ENCODE results near the gene NEK1.
"Not testable (repeated sequence)": the region's sequence is repeated elsewhere in the genome, so short reads cannot be mapped to it uniquely, and the experiment has no call there.

NEK1 gene

DNA sequence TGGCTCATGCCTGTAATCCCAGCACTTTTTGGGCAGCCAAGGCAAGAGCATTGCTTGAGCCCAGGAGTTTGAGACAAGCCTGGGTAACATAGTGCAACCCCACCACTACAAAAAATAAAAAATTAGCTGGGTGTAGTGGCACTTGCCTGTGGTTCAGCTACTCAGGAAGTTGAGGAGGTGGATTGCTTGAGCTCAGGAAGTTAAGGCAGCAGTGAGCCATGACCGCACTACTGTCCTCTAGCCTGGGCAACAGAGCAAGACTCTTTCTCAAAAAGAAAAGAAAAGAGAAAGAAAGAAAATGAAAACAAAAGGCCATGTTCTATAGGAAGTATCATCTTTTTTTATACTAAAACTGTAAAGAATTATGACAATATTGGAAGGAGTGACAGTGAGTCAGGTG, 38.5 kb downstream of the NEK1 start:
- POLR2A ChIA-PET: no interaction called here
- no peak for DNase-seq (ENCODE audit: low read depth, low spot score)
- H3K4me3 ChIP-seq (ENCODE audit: low read depth, low read length): no peak overlapping the region
- TF ChIP-seq, protein P1, sequence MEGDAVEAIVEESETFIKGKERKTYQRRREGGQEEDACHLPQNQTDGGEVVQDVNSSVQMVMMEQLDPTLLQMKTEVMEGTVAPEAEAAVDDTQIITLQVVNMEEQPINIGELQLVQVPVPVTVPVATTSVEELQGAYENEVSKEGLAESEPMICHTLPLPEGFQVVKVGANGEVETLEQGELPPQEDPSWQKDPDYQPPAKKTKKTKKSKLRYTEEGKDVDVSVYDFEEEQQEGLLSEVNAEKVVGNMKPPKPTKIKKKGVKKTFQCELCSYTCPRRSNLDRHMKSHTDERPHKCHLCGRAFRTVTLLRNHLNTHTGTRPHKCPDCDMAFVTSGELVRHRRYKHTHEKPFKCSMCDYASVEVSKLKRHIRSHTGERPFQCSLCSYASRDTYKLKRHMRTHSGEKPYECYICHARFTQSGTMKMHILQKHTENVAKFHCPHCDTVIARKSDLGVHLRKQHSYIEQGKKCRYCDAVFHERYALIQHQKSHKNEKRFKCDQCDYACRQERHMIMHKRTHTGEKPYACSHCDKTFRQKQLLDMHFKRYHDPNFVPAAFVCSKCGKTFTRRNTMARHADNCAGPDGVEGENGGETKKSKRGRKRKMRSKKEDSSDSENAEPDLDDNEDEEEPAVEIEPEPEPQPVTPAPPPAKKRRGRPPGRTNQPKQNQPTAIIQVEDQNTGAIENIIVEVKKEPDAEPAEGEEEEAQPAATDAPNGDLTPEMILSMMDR (IDR thresholded peaks at IDR 0.05; ENCODE audit: insufficient read depth, low read length, missing control alignments): no peak
- CTCF ChIA-PET: interaction anchor here (1.9 to 4.3 kb wide), 2 partner anchors 8 to 651 kb away, joined by 4 to 35 read pairs; no protein-coding TSS in a partner anchor

DNA sequence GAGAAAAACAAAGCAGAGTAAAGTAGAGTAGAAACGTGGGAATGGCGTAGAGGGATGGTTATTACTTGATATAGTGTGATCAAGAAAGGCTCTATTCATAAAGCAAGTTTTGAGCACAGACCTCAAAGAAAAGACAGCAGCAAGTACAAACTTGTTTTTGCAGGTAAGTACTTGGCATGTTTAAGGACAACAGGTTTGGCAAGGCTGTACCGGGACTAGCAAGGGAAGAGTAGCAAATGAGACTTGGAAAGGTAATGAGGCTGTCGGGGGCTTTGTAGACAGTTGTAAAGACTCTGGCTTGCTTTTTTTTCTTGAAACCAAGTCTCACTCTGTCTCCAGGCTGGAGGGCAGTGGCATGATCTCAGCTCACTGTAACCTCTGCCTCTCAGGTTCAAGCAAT, 40.9 kb downstream of the NEK1 start:
- DNase-seq (ENCODE audit: low read depth, low spot score): no peak
- POLR2A ChIA-PET: no interaction called here
- no peak overlapping the region for H3K4me3 ChIP-seq (ENCODE audit: low read depth, low read length)
- TF ChIP-seq, protein P1 (IDR thresholded peaks at IDR 0.05; ENCODE audit: insufficient read depth, low read length, missing control alignments): no peak
- CTCF ChIA-PET: no interaction called here

DNA sequence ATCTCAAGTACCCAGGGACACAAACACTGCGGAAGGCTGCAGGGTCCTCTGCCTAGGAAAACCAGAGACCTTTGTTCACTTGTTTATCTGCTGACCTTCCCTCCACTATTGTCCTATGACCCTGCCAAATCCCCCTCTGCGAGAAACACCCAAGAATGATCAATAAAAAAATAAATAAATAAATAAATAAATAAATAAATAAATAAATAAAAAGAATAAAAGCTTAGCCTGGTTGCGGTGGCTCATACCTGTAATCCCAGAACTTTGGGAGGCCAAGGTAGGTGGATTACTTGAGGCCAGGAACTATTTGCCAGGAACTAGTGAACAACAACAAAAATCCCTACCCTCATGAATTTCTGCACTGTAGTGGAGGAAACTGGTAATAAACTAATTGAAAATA, 41.4 kb downstream of the NEK1 start:
- H3K4me3 ChIP-seq (ENCODE audit: low read depth, low read length); CTCF ChIA-PET; POLR2A ChIA-PET; DNase-seq (ENCODE audit: low read depth, low spot score): not testable (repeated sequence)

DNA sequence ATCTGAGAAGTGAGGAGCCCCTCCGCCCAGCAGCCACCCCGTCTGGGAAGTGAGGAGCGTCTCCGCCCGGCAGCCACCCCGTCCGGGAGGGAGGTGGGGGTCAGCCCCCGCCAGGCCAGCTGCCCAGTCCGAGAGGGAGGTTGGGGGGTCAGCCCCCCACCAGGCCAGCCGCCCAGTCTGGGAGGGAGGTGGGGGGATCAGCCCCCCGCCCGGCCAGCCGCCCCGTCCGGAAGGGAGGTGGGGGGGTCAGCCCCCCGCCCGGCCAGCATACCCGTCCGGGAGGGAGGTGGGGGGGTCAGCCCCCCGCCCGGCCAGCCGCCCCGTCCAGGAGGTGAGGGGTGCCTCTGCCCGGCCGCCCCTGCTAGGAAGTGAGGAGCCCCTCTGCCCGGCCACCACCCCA, 42.1 kb downstream of the NEK1 start:
- CTCF ChIA-PET; POLR2A ChIA-PET; H3K4me3 ChIP-seq (ENCODE audit: low read depth, low read length): not testable (repeated sequence)

DNA sequence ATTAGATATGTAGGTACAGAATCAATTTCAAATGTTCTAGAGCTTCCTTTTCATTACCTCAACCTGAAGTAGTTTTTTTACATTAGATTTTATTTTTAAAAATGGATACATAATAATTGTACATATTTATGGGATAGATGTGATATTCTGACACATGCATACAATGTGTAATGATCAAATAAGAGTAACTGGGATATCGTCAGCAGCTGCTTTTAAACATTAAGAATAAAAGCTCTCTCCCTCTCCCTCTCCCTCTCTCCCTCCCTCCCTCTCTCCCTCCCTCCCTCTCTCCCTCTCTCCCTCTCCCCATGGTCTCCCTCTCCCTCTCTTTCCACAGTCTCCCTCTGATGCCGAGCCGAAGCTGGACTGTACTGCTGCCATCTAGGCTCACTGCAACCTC, 43.2 kb downstream of the NEK1 start:
- H3K4me3 ChIP-seq (ENCODE audit: low read depth, low read length); POLR2A ChIA-PET; DNase-seq (ENCODE audit: low read depth, low spot score): not testable (repeated sequence)
- CTCF ChIA-PET: interaction anchor here (1.0 to 6.1 kb wide), 4 partner anchors 9 to 646 kb away, joined by 3 to 76 read pairs (median 4); no protein-coding TSS in a partner anchor

More for the DNA sequence above, 42.1 kb downstream of the NEK1 start:
- DNase-seq (ENCODE audit: low read depth, low spot score): not testable (repeated sequence)

DNA sequence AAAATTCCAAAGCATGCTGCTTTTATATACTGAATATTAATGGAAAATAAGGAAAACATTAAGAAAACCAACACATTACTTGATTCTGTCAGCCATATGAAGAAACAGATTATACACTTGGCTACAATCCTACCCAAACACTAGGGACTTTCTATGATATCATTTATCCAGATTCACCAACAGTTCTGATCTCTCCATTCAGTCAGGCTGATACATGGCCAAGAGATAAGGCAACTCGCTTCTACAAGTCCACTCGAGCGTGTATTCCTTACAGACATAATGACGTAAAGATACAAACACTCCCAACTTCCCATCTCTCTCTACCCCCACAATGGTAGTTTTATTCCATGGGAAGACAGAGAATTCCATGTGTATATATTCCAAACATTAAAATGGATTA, 44.5 kb downstream of the NEK1 start:
- H3K4me3 ChIP-seq (ENCODE audit: low read depth, low read length): no peak overlapping the region
- CTCF ChIA-PET: interaction anchor here (0.7 to 6.1 kb wide), 5 partner anchors 9 to 645 kb away, joined by 4 to 76 read pairs (median 5); partner anchors contain the start of gene CBR4
- POLR2A ChIA-PET: no interaction called here
- no peak for DNase-seq (ENCODE audit: low read depth, low spot score)
- TF ChIP-seq, protein P1 (IDR thresholded peaks at IDR 0.05; ENCODE audit: insufficient read depth, low read length, missing control alignments): no peak

DNA sequence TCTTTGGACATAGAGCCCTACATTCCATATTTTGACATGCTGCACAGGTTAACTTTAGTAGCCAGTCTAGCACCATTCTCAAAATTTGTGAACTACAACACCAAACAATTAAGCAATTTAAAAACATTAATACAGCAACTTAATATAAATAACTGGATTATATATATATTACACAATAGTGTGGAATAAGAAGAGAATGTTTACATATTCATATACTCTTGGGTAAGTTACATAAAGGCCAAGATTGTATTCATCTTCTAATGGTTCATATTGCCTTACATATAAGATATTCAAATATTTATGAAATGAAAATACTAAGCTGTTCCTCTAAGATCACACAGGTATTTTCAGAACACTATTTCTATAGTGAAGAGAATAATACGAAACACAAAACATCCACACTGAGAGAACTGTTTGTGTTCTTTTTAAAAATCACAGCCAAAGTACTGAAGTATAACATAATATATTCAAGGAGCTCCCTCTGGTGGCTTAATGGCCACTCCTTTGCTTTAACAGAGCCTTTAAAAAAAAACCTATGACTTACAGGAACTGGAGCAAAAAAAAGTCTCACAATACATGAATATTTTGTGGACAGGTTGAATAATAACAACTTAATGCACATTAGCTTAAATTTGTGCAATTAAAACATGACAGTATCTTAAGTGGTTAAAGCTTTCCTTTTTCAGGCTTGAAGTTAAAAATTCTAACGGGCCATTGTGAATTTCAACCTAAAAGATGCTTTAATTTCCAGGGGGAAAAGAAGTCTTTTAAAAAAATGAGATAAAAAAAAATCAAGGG, 46.2 kb downstream of the NEK1 start:
- H3K4me3 ChIP-seq (ENCODE audit: low read depth, low read length): no peak overlapping the region
- CTCF ChIA-PET: interaction anchor here (0.7 to 6.1 kb wide), 41 partner anchors 9 to 1381 kb away, joined by 3 to 76 read pairs (median 4); partner anchors contain the start of genes CBR4 and NEK1
- POLR2A ChIA-PET: interaction anchor here (0.7 kb wide), 1 partner anchor 948 kb away, joined by 3 read pairs; no protein-coding TSS in a partner anchor
- TF ChIP-seq, protein P1 (IDR thresholded peaks at IDR 0.05; ENCODE audit: insufficient read depth, low read length, missing control alignments): peak; percentile 33
- DNase-seq (ENCODE audit: low read depth, low spot score): no peak

DNA sequence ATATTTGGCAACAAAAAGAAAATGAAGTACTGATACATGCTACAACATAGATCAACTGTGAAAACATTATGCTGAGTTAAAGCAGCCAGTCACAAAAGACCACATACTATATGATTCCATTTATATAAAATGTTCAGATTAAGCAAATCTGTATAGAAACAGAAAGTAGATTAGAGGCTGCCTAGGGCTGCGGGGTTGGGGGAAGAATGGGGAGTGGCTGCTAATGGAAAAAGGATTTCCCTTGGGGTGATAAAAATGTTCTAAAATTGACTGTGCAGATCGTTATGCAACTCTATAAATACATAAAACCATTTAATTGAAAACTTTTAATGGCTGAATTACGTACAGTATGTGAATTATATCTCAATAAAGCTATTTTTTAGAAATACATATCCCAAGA, 46.8 kb downstream of the NEK1 start:
- ChIA-PET CTCF (interaction anchor here (0.7 to 6.1 kb wide), 27 partner anchors 10 to 1380 kb away, joined by 3 to 76 read pairs (median 5); partner anchors contain the start of gene NEK1), POLR2A (no interaction called here)
- TF ChIP-seq, protein P1 (IDR thresholded peaks at IDR 0.05; ENCODE audit: insufficient read depth, low read length, missing control alignments): no peak
- DNase-seq (ENCODE audit: low read depth, low spot score): no peak
- no peak overlapping the region for H3K4me3 ChIP-seq (ENCODE audit: low read depth, low read length)

Data from AG04449 (cell line).